SK-N-SH (cell line): Measurements from ENCODE around the gene CELF2. TPM values are rescaled to one million over a fixed set of nuclear protein-coding genes. Genes with fewer than 3 reads are reported as not detected.

ENCODE experiments used
- CTCF ChIA-PET: fragments of 300-600, 350-600 bp; formaldehyde crosslinking; extraction: SDS; loops from one replicate; lab custom pipeline; 2021; lab: Yijun Ruan, JAX
- POLR2A ChIA-PET: fragments of 350-600 bp; sonication (Branson Sonifier 250); formaldehyde crosslinking; extraction: SDS; loops from one replicate; lab custom pipeline; 2020; ENCODE audit warnings: antibody characterized with exemption, inconsistent platforms; lab: Yijun Ruan, JAX
- DNase-seq: peaks from one replicate; pipeline ENCODE4 v3.0.0; 2012
- H2AFZ ChIP-seq: fragments of 200-600 bp; sonication (generic); 2 replicates; pipeline ENCODE4 v1.8.1; 2016; ENCODE audit warnings: antibody characterized with exemption, mild to moderate bottlenecking, low read depth
- H3F3A ChIP-seq: fragments of 200-600 bp; sonication (generic); replicated peaks from 2 replicates; pipeline ENCODE3; 2016; ENCODE audit warnings: antibody characterized with exemption, mild to moderate bottlenecking; ENCODE audit not compliant: insufficient read depth
- H3K27ac ChIP-seq, 2 experiments: fragments of 200-500 bp in 1 of 2; fragments of 200-600 bp in 1 of 2; sonication (Bioruptor generic) in 1 of 2; sonication (generic), shearing (Covaris generic) in 1 of 2; 2 replicates each; pipeline versions ENCODE4 v1.5.1 to v1.6.1; 2014 to 2016; ENCODE audit warnings: low read depth in 2 of 2, inconsistent platforms in 1 of 2, low read length in 1 of 2, mild to moderate bottlenecking in 1 of 2, mixed read lengths in 1 of 2
- H3K27me3 ChIP-seq: fragments of 200-600 bp; sonication (generic), shearing (Covaris generic); 2 replicates; pipeline ENCODE4 v1.6.1; 2016; ENCODE audit warnings: mixed run types; ENCODE audit not compliant: insufficient read depth
- H3K36me3 ChIP-seq, 2 experiments: fragments of 200-500 bp in 1 of 2; fragments of 200-600 bp in 1 of 2; sonication (Bioruptor generic) in 1 of 2; sonication (generic) in 1 of 2; replicated peaks in 1 of 2; 2 replicates each; pipeline versions ENCODE3 to v1.5.1; 2014 to 2016; ENCODE audit warnings: low read length in 1 of 2, mild to moderate bottlenecking in 1 of 2; ENCODE audit not compliant: insufficient read depth in 2 of 2, control insufficient read depth in 1 of 2
- H3K4me1 ChIP-seq, 2 experiments: fragments of 200-500 bp in 1 of 2; fragments of 200-600 bp in 1 of 2; sonication (Bioruptor generic) in 1 of 2; sonication (generic), shearing (Covaris generic) in 1 of 2; 2 replicates each; pipeline versions ENCODE4 v1.5.1 to v1.6.1; 2014 to 2016; ENCODE audit warnings: low read depth in 1 of 2, low read length in 1 of 2, mixed run types in 1 of 2; ENCODE audit not compliant: insufficient read depth in 2 of 2, control insufficient read depth in 1 of 2
- H3K4me2 ChIP-seq: fragments of 200-600 bp; sonication (generic), shearing (Covaris generic); 2 replicates; pipeline ENCODE4 v1.6.1; 2017; ENCODE audit warnings: mixed run types
- H3K4me3 ChIP-seq, 2 experiments: fragments of 200-500 bp in 1 of 2; fragments of 200-600 bp in 1 of 2; sonication (Bioruptor generic) in 1 of 2; sonication (generic), shearing (Covaris generic) in 1 of 2; 2 replicates each; pipeline versions ENCODE4 v1.5.1 to v1.8.1; 2014 to 2016; ENCODE audit warnings: low read depth in 2 of 2, inconsistent platforms in 1 of 2, low read length in 1 of 2, mild to moderate bottlenecking in 1 of 2, mixed read lengths in 1 of 2, moderate library complexity in 1 of 2
- H3K79me2 ChIP-seq: fragments of 200-600 bp; sonication (generic); 2 replicates; pipeline ENCODE4 v1.8.1; 2017; ENCODE audit warnings: mild to moderate bottlenecking; ENCODE audit not compliant: insufficient read depth
- H3K9ac ChIP-seq: fragments of 200-600 bp; sonication (generic); 2 replicates; pipeline ENCODE4 v1.6.1; 2017; ENCODE audit warnings: mixed run types
- H3K9me2 ChIP-seq: fragments of 200-600 bp; sonication (generic); 2 replicates; pipeline ENCODE4 v1.6.1; 2017; ENCODE audit warnings: mixed run types
- H3K9me3 ChIP-seq: fragments of 200-600 bp; sonication (generic); 2 replicates; pipeline ENCODE4 v1.6.1; 2017; ENCODE audit warnings: mixed run types, mild to moderate bottlenecking, moderate library complexity
- H4K20me1 ChIP-seq: fragments of 200-600 bp; sonication (generic); 2 replicates; pipeline ENCODE4 v1.6.1; 2017; ENCODE audit warnings: mild to moderate bottlenecking, mixed run types; ENCODE audit not compliant: insufficient read depth
- ELF1 ChIP-seq: IDR thresholded peaks from 2 replicates; pipeline ENCODE4 v1.4.0; 2012
- EP300 ChIP-seq, 2 experiments: IDR thresholded peaks; 2 replicates each; pipeline versions ENCODE4 v1.4.0 to v1.6.1; 2012; ENCODE audit warnings: borderline replicate concordance in 1 of 2, low read depth in 1 of 2, low read length in 1 of 2
- FOSL2 ChIP-seq: IDR thresholded peaks from 2 replicates; pipeline ENCODE4 v1.4.0; 2012; ENCODE audit warnings: low read depth, mild to moderate bottlenecking, moderate library complexity, borderline replicate concordance
- FOXJ3 ChIP-seq: sonication (generic); formaldehyde crosslinking; IDR thresholded peaks from 2 replicates; pipeline ENCODE4 v1.5.1; 2020; ENCODE audit warnings: mild to moderate bottlenecking, missing genetic modification reagents
- FOXM1 ChIP-seq: IDR thresholded peaks from 2 replicates; pipeline ENCODE4 v1.4.0; 2012; ENCODE audit warnings: low read depth, mild to moderate bottlenecking
- GABPA ChIP-seq: IDR thresholded peaks from 2 replicates; pipeline ENCODE4 v1.4.0; 2012; ENCODE audit warnings: low read depth, mild to moderate bottlenecking
- JUND ChIP-seq: IDR thresholded peaks from 2 replicates; pipeline ENCODE4 v1.4.0; 2012
- MEF2A ChIP-seq: IDR thresholded peaks from 2 replicates; pipeline ENCODE4 v1.4.0; 2012; ENCODE audit warnings: low read depth, borderline replicate concordance
- MXI1 ChIP-seq: IDR thresholded peaks from 2 replicates; pipeline ENCODE4 v1.6.1; 2012; ENCODE audit warnings: mild to moderate bottlenecking, low read depth, low read length, improper control_type of control experiment
- NFIC ChIP-seq: IDR thresholded peaks from 2 replicates; pipeline ENCODE4 v1.4.0; 2012; ENCODE audit warnings: borderline replicate concordance
- RAD21 ChIP-seq: IDR thresholded peaks from 2 replicates; pipeline ENCODE4 v1.6.1; 2012; ENCODE audit warnings: mild to moderate bottlenecking, low read length
- RCOR1 ChIP-seq: fragments of 150-350 bp; IDR thresholded peaks from 2 replicates; pipeline ENCODE4 v1.6.1; 2017; ENCODE audit warnings: antibody characterized with exemption, low read length
- RFX5 ChIP-seq: IDR thresholded peaks from 2 replicates; pipeline ENCODE4 v1.6.1; 2012; ENCODE audit warnings: mild to moderate bottlenecking, improper control_type of control experiment, low read length
- TCF12 ChIP-seq: IDR thresholded peaks from 2 replicates; pipeline ENCODE4 v1.4.0; 2012
- YY1 ChIP-seq: IDR thresholded peaks from 2 replicates; pipeline ENCODE4 v1.4.0; 2012; ENCODE audit warnings: low read depth, mild to moderate bottlenecking
- WGBS: methylation state at CpG from one replicate; pipeline ENCODE4 v1.1.6; 2017; ENCODE audit warnings: low lambda C conversion rate; 5-methylcytosine and 5-hydroxymethylcytosine counted together
- polyA plus RNA-seq, 3 experiments: library from polyadenylated mRNA; depleted of rRNA; stranded (reverse); fragments of >200 nt; gene quantifications; 2 replicates each; pipeline ENCODE4 v1.2.3, GENCODE V29; 2012
- TF ChIP-seq, protein P1 (sequence below): IDR thresholded peaks from 2 replicates; pipeline ENCODE4 v1.4.0; 2012; ENCODE audit warnings: low read depth
- TF ChIP-seq, protein P2 (sequence below): fragments of 200-600 bp; sonication (generic); IDR thresholded peaks from 2 replicates; pipeline ENCODE4 v1.6.1; 2017; ENCODE audit warnings: antibody characterized with exemption, mild to moderate bottlenecking, moderate library complexity
- TF ChIP-seq, protein P3 (sequence below): fragments of 150-350 bp; IDR thresholded peaks from 2 replicates; pipeline ENCODE4 v1.6.1; 2016; ENCODE audit warnings: mild to moderate bottlenecking, low read depth, low read length
- TF ChIP-seq, protein P4 (sequence below): IDR thresholded peaks from 2 replicates; pipeline ENCODE4 v1.4.0; 2012; ENCODE audit warnings: low read depth, borderline replicate concordance
- TF ChIP-seq, protein P5 (sequence below): IDR thresholded peaks from 2 replicates; pipeline ENCODE4; 2012

Gene CELF2
- polyA plus RNA-seq, 1 of the 3 experiments (the other 2 are of a cell fraction), result 0.03 TPM

DNA sequence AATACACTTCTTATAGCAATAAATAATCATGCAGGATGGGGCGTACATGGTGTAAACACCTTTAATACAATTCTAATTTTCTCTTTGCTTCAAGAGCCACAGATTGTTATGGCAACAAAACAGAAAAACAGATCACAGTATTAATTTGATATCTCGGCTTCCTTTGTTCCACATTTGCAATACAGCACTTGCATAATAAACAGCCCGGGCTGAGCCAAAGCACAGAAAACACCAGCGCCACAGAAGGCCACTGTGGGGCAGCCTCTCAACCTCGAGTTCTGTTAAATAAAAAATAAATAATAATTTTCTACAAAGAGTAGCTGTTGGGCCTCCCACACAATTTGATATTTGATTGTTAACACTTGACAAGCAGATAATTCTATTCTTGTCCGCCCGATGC is 337.9 kb downstream of the CELF2 start:
- CTCF ChIA-PET, result no interaction called here
- WGBS, result 62% methylated on average over 7 of the region's 7 CpGs

DNA sequence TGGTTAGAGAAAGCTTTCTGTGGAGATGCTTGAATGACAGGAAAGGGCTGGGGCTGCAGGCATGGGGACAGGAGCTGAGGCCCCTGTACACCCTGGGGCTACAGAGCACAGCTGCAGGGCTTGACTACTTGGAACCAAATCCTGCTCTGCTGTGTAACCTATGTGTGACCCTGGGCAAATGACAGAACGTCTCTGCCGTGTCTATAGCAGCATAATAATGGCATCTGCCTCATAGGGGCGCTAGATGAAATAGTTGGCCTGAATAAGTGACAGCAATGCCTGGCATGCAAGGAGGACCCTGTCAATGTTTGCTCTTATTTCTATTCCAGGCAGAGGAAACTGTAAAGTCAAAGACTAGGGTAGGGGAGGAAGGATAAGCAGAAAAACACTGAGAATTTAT is 339.8 kb downstream of the CELF2 start:
- CTCF ChIA-PET, result no interaction called here
- TF ChIP-seq, protein P1, sequence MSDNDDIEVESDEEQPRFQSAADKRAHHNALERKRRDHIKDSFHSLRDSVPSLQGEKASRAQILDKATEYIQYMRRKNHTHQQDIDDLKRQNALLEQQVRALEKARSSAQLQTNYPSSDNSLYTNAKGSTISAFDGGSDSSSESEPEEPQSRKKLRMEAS, result no peak
- TF ChIP-seq EP300 (IDR thresholded peaks at IDR 0.05; ENCODE audit: borderline replicate concordance in 1 of 2, low read depth in 1 of 2, low read length in 1 of 2) (no peak), YY1 (no peak), FOXJ3 (CRISPR knock-in tag) (no peak), FOXM1 (no peak), GABPA (no peak), JUND (no peak), FOSL2 (no peak), ELF1 (no peak), RCOR1 (no peak), RFX5 (no peak), NFIC (no peak), RAD21 (no peak)
- TF ChIP-seq, protein P2, sequence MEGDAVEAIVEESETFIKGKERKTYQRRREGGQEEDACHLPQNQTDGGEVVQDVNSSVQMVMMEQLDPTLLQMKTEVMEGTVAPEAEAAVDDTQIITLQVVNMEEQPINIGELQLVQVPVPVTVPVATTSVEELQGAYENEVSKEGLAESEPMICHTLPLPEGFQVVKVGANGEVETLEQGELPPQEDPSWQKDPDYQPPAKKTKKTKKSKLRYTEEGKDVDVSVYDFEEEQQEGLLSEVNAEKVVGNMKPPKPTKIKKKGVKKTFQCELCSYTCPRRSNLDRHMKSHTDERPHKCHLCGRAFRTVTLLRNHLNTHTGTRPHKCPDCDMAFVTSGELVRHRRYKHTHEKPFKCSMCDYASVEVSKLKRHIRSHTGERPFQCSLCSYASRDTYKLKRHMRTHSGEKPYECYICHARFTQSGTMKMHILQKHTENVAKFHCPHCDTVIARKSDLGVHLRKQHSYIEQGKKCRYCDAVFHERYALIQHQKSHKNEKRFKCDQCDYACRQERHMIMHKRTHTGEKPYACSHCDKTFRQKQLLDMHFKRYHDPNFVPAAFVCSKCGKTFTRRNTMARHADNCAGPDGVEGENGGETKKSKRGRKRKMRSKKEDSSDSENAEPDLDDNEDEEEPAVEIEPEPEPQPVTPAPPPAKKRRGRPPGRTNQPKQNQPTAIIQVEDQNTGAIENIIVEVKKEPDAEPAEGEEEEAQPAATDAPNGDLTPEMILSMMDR, result no peak
- TF ChIP-seq, protein P3, sequence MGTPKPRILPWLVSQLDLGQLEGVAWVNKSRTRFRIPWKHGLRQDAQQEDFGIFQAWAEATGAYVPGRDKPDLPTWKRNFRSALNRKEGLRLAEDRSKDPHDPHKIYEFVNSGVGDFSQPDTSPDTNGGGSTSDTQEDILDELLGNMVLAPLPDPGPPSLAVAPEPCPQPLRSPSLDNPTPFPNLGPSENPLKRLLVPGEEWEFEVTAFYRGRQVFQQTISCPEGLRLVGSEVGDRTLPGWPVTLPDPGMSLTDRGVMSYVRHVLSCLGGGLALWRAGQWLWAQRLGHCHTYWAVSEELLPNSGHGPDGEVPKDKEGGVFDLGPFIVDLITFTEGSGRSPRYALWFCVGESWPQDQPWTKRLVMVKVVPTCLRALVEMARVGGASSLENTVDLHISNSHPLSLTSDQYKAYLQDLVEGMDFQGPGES, result no peak

More for the DNA sequence above, 337.9 kb downstream of the CELF2 start:
- H3K9me2 ChIP-seq, result no peaks in the 10 kb centered on the region
- H3K4me2 ChIP-seq, result no peak overlapping the region
- no peak for DNase-seq
- no peak overlapping the region for H3K27ac ChIP-seq
- H3K9me3 ChIP-seq, result no peaks in the 10 kb centered on the region
- TF ChIP-seq MEF2A (no peak), GABPA (no peak), TCF12 (no peak), FOXJ3 (CRISPR knock-in tag) (no peak), JUND (no peak), ELF1 (no peak), YY1 (no peak), MXI1 (no peak), RCOR1 (no peak), FOSL2 (no peak)
- TF ChIP-seq, protein P3, result no peak
- TF ChIP-seq, protein P4, sequence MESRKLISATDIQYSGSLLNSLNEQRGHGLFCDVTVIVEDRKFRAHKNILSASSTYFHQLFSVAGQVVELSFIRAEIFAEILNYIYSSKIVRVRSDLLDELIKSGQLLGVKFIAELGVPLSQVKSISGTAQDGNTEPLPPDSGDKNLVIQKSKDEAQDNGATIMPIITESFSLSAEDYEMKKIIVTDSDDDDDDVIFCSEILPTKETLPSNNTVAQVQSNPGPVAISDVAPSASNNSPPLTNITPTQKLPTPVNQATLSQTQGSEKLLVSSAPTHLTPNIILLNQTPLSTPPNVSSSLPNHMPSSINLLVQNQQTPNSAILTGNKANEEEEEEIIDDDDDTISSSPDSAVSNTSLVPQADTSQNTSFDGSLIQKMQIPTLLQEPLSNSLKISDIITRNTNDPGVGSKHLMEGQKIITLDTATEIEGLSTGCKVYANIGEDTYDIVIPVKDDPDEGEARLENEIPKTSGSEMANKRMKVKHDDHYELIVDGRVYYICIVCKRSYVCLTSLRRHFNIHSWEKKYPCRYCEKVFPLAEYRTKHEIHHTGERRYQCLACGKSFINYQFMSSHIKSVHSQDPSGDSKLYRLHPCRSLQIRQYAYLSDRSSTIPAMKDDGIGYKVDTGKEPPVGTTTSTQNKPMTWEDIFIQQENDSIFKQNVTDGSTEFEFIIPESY, result no peak
- TF ChIP-seq, protein P5, sequence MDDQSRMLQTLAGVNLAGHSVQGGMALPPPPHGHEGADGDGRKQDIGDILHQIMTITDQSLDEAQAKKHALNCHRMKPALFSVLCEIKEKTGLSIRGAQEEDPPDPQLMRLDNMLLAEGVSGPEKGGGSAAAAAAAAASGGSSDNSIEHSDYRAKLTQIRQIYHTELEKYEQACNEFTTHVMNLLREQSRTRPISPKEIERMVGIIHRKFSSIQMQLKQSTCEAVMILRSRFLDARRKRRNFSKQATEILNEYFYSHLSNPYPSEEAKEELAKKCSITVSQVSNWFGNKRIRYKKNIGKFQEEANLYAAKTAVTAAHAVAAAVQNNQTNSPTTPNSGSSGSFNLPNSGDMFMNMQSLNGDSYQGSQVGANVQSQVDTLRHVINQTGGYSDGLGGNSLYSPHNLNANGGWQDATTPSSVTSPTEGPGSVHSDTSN, result no peak
- TF ChIP-seq, all 33 proteins: peak for 0
- Histone ChIP-seq H3F3A (no peaks in the 10 kb centered on the region), H3K36me3 (no peaks in the 10 kb centered on the region), H2AFZ (no peak overlapping the region), H3K4me1 (no peaks in the 10 kb centered on the region), H4K20me1 (no peaks in the 10 kb centered on the region), H3K9ac (no peak overlapping the region), H3K27me3 (no peaks in the 10 kb centered on the region), H3K4me3 (no peak overlapping the region), H3K79me2 (no peaks in the 10 kb centered on the region)
- POLR2A ChIA-PET, result no interaction called here

More for the DNA sequence above, 339.8 kb downstream of the CELF2 start:
- H3K9me2 ChIP-seq, result no peaks in the 10 kb centered on the region
- no peaks in the 10 kb centered on the region for H3K27me3 ChIP-seq
- no peak overlapping the region for H2AFZ ChIP-seq
- no peak overlapping the region for H3K4me3 ChIP-seq
- WGBS, result 9% methylated on average over 3 of the region's 3 CpGs
- H3K4me2 ChIP-seq, result no peak overlapping the region
- H3K79me2 ChIP-seq, result no peaks in the 10 kb centered on the region
- no peaks in the 10 kb centered on the region for H3K9me3 ChIP-seq
- H3K36me3 ChIP-seq, result no peaks in the 10 kb centered on the region
- H3K4me1 ChIP-seq, result no peaks in the 10 kb centered on the region
- H3F3A ChIP-seq, result no peaks in the 10 kb centered on the region
- no peaks in the 10 kb centered on the region for H4K20me1 ChIP-seq
- H3K27ac ChIP-seq, result no peak overlapping the region
- DNase-seq, result no peak
- POLR2A ChIA-PET, result no interaction called here
- H3K9ac ChIP-seq, result no peak overlapping the region
